Loucy (cell line): ENCODE data around the gene TAF4B.
"Not testable (repeated sequence)": the region's sequence is repeated elsewhere in the genome, so short reads cannot be mapped to it uniquely, and the experiment has no call there.

Source experiments
- H2AFZ ChIP-seq: fragments of 200-600 bp; sonication (generic); 2 replicates; pipeline ENCODE4 v1.6.0; 2016; ENCODE audit warnings: antibody characterized with exemption, mild to moderate bottlenecking, low read length, moderate library complexity
- H3F3A ChIP-seq: fragments of 200-600 bp; 2 replicates; pipeline ENCODE4 v1.6.0; 2016; ENCODE audit warnings: antibody characterized with exemption, low read depth, mild to moderate bottlenecking
- H3K27me3 ChIP-seq: fragments of 200-600 bp; sonication (generic); 2 replicates; pipeline ENCODE4 v1.6.1; 2014; ENCODE audit warnings: low read length, mild to moderate bottlenecking; ENCODE audit not compliant: insufficient read depth, poor library complexity, severe bottlenecking
- H3K36me3 ChIP-seq: fragments of 200-600 bp; sonication (generic); 2 replicates; pipeline ENCODE4 v1.6.1; 2016; ENCODE audit warnings: low read length; ENCODE audit not compliant: insufficient read depth
- H3K4me1 ChIP-seq: fragments of 200-600 bp; sonication (generic); 2 replicates; pipeline ENCODE4 v1.5.1; 2014; ENCODE audit warnings: low read length, mild to moderate bottlenecking; ENCODE audit not compliant: insufficient read depth, poor library complexity, severe bottlenecking
- H3K4me2 ChIP-seq: fragments of 200-600 bp; sonication (generic); 2 replicates; pipeline ENCODE4 v1.6.0; 2014; ENCODE audit warnings: antibody characterized with exemption, low read length, low read depth, mild to moderate bottlenecking; ENCODE audit not compliant: poor library complexity, severe bottlenecking
- H3K4me3 ChIP-seq: fragments of 200-600 bp; sonication (generic); 2 replicates; pipeline ENCODE4 v1.5.1; 2014; ENCODE audit warnings: low read length, mild to moderate bottlenecking, mixed read lengths; ENCODE audit not compliant: poor library complexity, severe bottlenecking
- H3K79me2 ChIP-seq: fragments of 200-600 bp; sonication (generic); 2 replicates; pipeline ENCODE4 v1.6.1; 2014; ENCODE audit warnings: low read length; ENCODE audit not compliant: insufficient read depth
- H3K9ac ChIP-seq: fragments of 200-600 bp; sonication (generic); 2 replicates; pipeline ENCODE4 v1.6.0; 2014; ENCODE audit warnings: mild to moderate bottlenecking, low read depth, low read length, moderate library complexity; ENCODE audit not compliant: poor library complexity, severe bottlenecking
- H3K9me2 ChIP-seq: fragments of 200-600 bp; sonication (generic); replicated peaks from 2 replicates; pipeline ENCODE4 v1.6.1; 2016; ENCODE audit warnings: low read depth, low read length, mixed read lengths
- H3K9me3 ChIP-seq: fragments of 200-600 bp; sonication (generic); 2 replicates; pipeline ENCODE4 v1.6.1; 2014; ENCODE audit warnings: mild to moderate bottlenecking, antibody characterized with exemption, low read length, low read depth; ENCODE audit not compliant: insufficient read depth
- H4K20me1 ChIP-seq: fragments of 200-600 bp; sonication (generic); 2 replicates; pipeline ENCODE4 v1.6.0; 2014; ENCODE audit warnings: antibody characterized with exemption, low read length, mild to moderate bottlenecking; ENCODE audit not compliant: insufficient read depth, poor library complexity, severe bottlenecking
- CTCF ChIP-seq: fragments of 200-600 bp; sonication (generic); conservative IDR thresholded peaks from 2 replicates; pipeline ENCODE4 v1.5.1; 2014; ENCODE audit warnings: mild to moderate bottlenecking, antibody characterized with exemption, low read length
- EZH2phosphoT487 ChIP-seq: fragments of 200-600 bp; IDR thresholded peaks from 2 replicates; pipeline ENCODE4 v1.6.1; 2018; ENCODE audit warnings: antibody characterized with exemption, mild to moderate bottlenecking, moderate library complexity, borderline replicate concordance

TAF4B gene

GRCh38 chr18:26258711-26259110 lies 32.5 kb downstream of the TAF4B start:
- Histone ChIP-seq H3K4me2 (no peak overlapping the region), H3K9me2 (no peaks in the 10 kb centered on the region), H3K79me2 (peaks cover 41% of the 10 kb centered on the region), H3K36me3 (no peaks in the 10 kb centered on the region), H3F3A (no peaks in the 10 kb centered on the region), H4K20me1 (no peaks in the 10 kb centered on the region), H3K27me3 (no peaks in the 10 kb centered on the region), H2AFZ (no peak overlapping the region), H3K9ac (no peak overlapping the region), H3K4me3 (no peak overlapping the region), H3K4me1 (peaks cover 23% of the 10 kb centered on the region), H3K9me3 (no peaks in the 10 kb centered on the region; the same call in 1 of the 2 replicates)
- TF ChIP-seq CTCF, result no peak
- TF ChIP-seq EZH2phosphoT487, result no peak

GRCh38 chr18:26259416-26259815 lies 33.2 kb downstream of the TAF4B start:
- H3K27me3 ChIP-seq, H3K9me3 ChIP-seq, H3K4me2 ChIP-seq, H4K20me1 ChIP-seq, H3K9me2 ChIP-seq, H2AFZ ChIP-seq, H3K4me3 ChIP-seq, H3K9ac ChIP-seq, H3F3A ChIP-seq, H3K36me3 ChIP-seq: not testable (repeated sequence)
- H3K79me2 ChIP-seq, result peaks cover 47% of the 10 kb centered on the region
- peaks cover 23% of the 10 kb centered on the region for H3K4me1 ChIP-seq

DNA sequence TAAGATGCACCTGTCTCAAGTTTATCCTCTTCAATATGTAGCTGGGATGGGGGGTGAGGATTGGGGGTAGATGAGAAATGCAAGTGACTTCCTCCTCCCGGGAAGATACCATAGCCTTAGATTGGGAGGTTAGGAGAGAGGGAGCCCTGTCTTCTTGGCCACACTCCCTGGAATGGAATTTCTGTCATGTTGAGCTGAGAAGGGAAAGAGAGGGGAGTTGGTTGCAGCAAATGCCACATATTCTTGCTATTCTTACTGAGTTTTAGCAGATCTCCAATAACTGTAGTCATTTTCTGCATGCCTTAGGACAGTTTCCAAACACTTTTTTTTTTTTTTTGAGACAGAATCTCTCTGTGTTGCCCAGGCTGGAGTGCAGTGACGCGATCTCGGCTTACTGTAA lies 35.9 kb downstream of the TAF4B start:
- 0 out of 2 replicates have a peak, but pooled peaks cover under 1% of the 10 kb centered on the region for H3K36me3 ChIP-seq
- H3F3A ChIP-seq, result no peaks in the 10 kb centered on the region
- no peaks in the 10 kb centered on the region for H3K9me2 ChIP-seq
- no peaks in the 10 kb centered on the region for H3K27me3 ChIP-seq
- H4K20me1 ChIP-seq, result no peaks in the 10 kb centered on the region
- peaks cover under 1% of the 10 kb centered on the region for H3K4me1 ChIP-seq
- peaks cover 54% of the 10 kb centered on the region for H3K79me2 ChIP-seq
- H2AFZ ChIP-seq, result no peak overlapping the region
- TF ChIP-seq CTCF (no peak), EZH2phosphoT487 (no peak)
- no peak overlapping the region for H3K4me2 ChIP-seq
- no peak overlapping the region for H3K4me3 ChIP-seq
- H3K9ac ChIP-seq, result no peak overlapping the region
- H3K9me3 ChIP-seq, result no peaks in the 10 kb centered on the region; the same call in 1 of the 2 replicates

DNA sequence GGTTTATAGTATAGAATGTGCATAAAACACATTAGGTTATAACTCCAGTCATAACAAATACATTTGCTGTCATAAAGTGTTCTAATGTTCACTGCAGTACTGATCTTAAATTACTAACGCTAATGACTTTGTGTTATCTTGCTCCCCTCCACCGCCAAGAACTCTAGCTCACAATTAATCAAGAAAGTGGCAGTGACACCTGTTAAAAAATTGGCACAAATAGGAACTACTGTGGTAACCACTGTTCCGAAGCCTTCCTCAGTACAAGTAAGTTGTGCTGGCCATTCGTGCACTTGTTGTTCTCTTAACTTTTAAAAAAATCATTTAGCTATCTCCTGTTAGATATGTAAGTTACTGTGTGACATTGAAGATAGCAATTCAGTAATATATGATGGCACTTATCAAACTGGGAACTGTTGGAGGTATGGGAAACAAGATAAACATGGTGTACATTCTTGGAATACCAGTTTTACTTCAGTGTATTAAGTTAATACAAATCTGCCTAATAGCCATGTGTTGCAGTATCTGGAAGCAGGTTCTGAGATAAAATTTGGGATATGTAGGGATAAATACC lies 41.2 kb downstream of the TAF4B start:
- Histone ChIP-seq H3K79me2 (peaks cover 32% of the 10 kb centered on the region), H3K36me3 (peaks cover 32% of the 10 kb centered on the region), H3F3A (no peaks in the 10 kb centered on the region), H4K20me1 (no peaks in the 10 kb centered on the region), H3K4me2 (no peak overlapping the region), H3K4me3 (no peak overlapping the region), H3K9ac (no peak overlapping the region), H3K9me2 (no peaks in the 10 kb centered on the region), H2AFZ (no peak overlapping the region), H3K27me3 (no peaks in the 10 kb centered on the region), H3K9me3 (no peaks in the 10 kb centered on the region), H3K4me1 (no peaks in the 10 kb centered on the region)
- no peak for TF ChIP-seq CTCF
